HEK293 (cell line): ENCODE data around the gene GPX4.
A peak's percentile ranks its signal among the peaks of the same experiment; 100 is the strongest.

Experiments
- GLIS2 ChIP-seq: fragments of 450-650 bp; formaldehyde crosslinking; IDR thresholded peaks from 2 replicates; pipeline ENCODE4 v1.5.1; 2016; ENCODE audit warnings: missing biosample characterization, missing genetic modification characterization
- KLF10 ChIP-seq: fragments of 450-650 bp; IDR thresholded peaks from 2 replicates; pipeline ENCODE4 v1.5.1; 2018; ENCODE audit warnings: missing biosample characterization, mild to moderate bottlenecking, missing genetic modification characterization
- KLF9 ChIP-seq: fragments of 450-650 bp; formaldehyde crosslinking; IDR thresholded peaks from 2 replicates; pipeline ENCODE4 v1.5.1; 2016; ENCODE audit warnings: missing biosample characterization, missing genetic modification characterization, low read depth
- RBAK ChIP-seq: fragments of 450-650 bp; formaldehyde crosslinking; IDR thresholded peaks from 2 replicates; pipeline ENCODE4 v1.5.1; 2016; ENCODE audit warnings: missing biosample characterization, missing genetic modification characterization
- SP7 ChIP-seq: fragments of 450-650 bp; formaldehyde crosslinking; IDR thresholded peaks from 2 replicates; pipeline ENCODE4 v1.5.1; 2016; ENCODE audit warnings: missing biosample characterization, missing genetic modification characterization
- ZBTB1 ChIP-seq: fragments of 450-650 bp; formaldehyde crosslinking; IDR thresholded peaks from 2 replicates; pipeline ENCODE4 v1.5.1; 2016; ENCODE audit warnings: missing biosample characterization, missing genetic modification characterization
- ZBTB8A ChIP-seq: fragments of 450-650 bp; formaldehyde crosslinking; IDR thresholded peaks from 2 replicates; pipeline ENCODE4 v1.5.1; 2016; ENCODE audit warnings: missing biosample characterization, missing genetic modification characterization
- ZEB2 ChIP-seq: fragments of 450-650 bp; formaldehyde crosslinking; IDR thresholded peaks from 2 replicates; pipeline ENCODE4 v1.5.1; 2016; ENCODE audit warnings: missing biosample characterization, missing genetic modification characterization
- ZFP69B ChIP-seq: fragments of 450-650 bp; formaldehyde crosslinking; IDR thresholded peaks from 2 replicates; pipeline ENCODE4 v1.5.1; 2016; ENCODE audit warnings: missing biosample characterization, missing genetic modification characterization
- ZNF133 ChIP-seq: fragments of 450-650 bp; formaldehyde crosslinking; IDR thresholded peaks from 2 replicates; pipeline ENCODE4 v1.5.1; 2016; ENCODE audit warnings: missing biosample characterization, missing genetic modification characterization
- ZNF202 ChIP-seq: fragments of 450-650 bp; formaldehyde crosslinking; IDR thresholded peaks from 2 replicates; pipeline ENCODE4 v1.5.1; 2016; ENCODE audit warnings: missing biosample characterization, missing genetic modification characterization, borderline replicate concordance
- ZNF366 ChIP-seq: fragments of 450-650 bp; formaldehyde crosslinking; conservative IDR thresholded peaks from 2 replicates; pipeline ENCODE4 v1.5.1; 2016; ENCODE audit warnings: missing biosample characterization, missing genetic modification characterization
- ZNF391 ChIP-seq: fragments of 450-650 bp; formaldehyde crosslinking; IDR thresholded peaks from 2 replicates; pipeline ENCODE4 v1.5.1; 2016; ENCODE audit warnings: low read depth, missing biosample characterization, missing genetic modification characterization, borderline replicate concordance
- ZNF510 ChIP-seq: fragments of 450-650 bp; formaldehyde crosslinking; IDR thresholded peaks from 2 replicates; pipeline ENCODE4 v1.5.1; 2018; ENCODE audit warnings: mild to moderate bottlenecking, missing genetic modification characterization, missing biosample characterization; ENCODE audit not compliant: insufficient replicate concordance
- ZNF561 ChIP-seq: fragments of 450-650 bp; IDR thresholded peaks from 2 replicates; pipeline ENCODE4 v1.5.1; 2018; ENCODE audit warnings: missing biosample characterization, missing genetic modification characterization, borderline replicate concordance
- ZNF610 ChIP-seq: fragments of 450-650 bp; formaldehyde crosslinking; IDR thresholded peaks from 2 replicates; pipeline ENCODE4 v1.5.1; 2016; ENCODE audit warnings: missing biosample characterization, missing genetic modification characterization, borderline replicate concordance
- ZNF660 ChIP-seq: fragments of 450-650 bp; IDR thresholded peaks from 2 replicates; pipeline ENCODE4 v1.5.1; 2018; ENCODE audit warnings: missing biosample characterization, mild to moderate bottlenecking, missing genetic modification characterization
- ZNF776 ChIP-seq: fragments of 450-650 bp; formaldehyde crosslinking; IDR thresholded peaks from 2 replicates; pipeline ENCODE4 v1.5.0; 2017; ENCODE audit warnings: missing biosample characterization, missing genetic modification characterization, borderline replicate concordance
- ZNF792 ChIP-seq: fragments of 450-650 bp; formaldehyde crosslinking; IDR thresholded peaks from 2 replicates; pipeline ENCODE4 v1.5.1; 2016; ENCODE audit warnings: missing biosample characterization, missing genetic modification characterization
- ZSCAN23 ChIP-seq: fragments of 450-650 bp; formaldehyde crosslinking; IDR thresholded peaks from 2 replicates; pipeline ENCODE4 v1.5.1; 2016; ENCODE audit warnings: missing biosample characterization, missing genetic modification characterization
- TF ChIP-seq, protein P1 (sequence below): fragments of 450-650 bp; formaldehyde crosslinking; IDR thresholded peaks from 2 replicates; pipeline ENCODE4 v1.5.1; 2017; ENCODE audit warnings: missing biosample characterization, missing genetic modification characterization
- TF ChIP-seq, protein P2 (sequence below): fragments of 450-650 bp; formaldehyde crosslinking; conservative IDR thresholded peaks from 2 replicates; pipeline ENCODE4 v1.5.1; 2016; ENCODE audit warnings: low read depth, missing biosample characterization, missing genetic modification characterization
- TF ChIP-seq, protein P3 (sequence below): fragments of 450-650 bp; formaldehyde crosslinking; IDR thresholded peaks from 2 replicates; pipeline ENCODE4 v1.5.1; 2016; ENCODE audit warnings: missing biosample characterization, missing genetic modification characterization
- TF ChIP-seq, protein P4 (sequence below): fragments of 450-650 bp; formaldehyde crosslinking; IDR thresholded peaks from 2 replicates; pipeline ENCODE4 v1.5.0; 2017; ENCODE audit warnings: missing biosample characterization, missing genetic modification characterization, borderline replicate concordance

Gene GPX4

DNA sequence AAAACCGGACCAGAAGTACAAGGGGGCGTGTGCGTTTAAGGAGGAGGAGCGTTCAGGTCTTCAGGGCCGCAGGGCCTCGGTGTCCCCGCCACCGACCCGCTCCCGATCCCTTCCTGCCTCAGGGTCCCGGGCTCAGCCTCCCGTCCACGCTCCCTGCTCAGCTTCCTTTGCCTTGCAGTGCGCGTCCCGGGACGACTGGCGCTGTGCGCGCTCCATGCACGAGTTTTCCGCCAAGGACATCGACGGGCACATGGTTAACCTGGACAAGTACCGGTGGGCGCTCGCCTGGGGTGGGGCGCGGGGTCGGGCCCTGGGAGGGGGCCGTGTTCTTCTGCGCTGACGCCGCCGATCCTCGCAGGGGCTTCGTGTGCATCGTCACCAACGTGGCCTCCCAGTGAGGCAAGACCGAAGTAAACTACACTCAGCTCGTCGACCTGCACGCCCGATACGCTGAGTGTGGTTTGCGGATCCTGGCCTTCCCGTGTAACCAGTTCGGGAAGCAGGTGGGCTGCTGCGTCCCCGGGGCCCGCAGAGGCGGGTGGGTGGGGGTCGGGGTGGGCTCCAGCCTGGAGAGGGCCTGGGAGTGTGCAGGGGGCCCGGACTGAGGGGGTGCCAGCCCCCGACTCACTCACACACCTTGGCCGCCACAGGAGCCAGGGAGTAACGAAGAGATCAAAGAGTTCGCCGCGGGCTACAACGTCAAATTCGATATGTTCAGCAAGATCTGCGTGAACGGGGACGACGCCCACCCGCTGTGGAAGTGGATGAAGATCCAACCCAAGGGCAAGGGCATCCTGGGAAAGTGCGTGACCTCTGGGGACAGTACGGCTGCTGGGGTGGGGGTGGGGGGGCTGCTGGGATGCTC, 1.4 kb downstream of the GPX4 start (continued):
- TF ChIP-seq ZBTB8A (tag by site-specific recombination): no peak; the same call in 1 of the 2 replicates
- TF ChIP-seq ZNF776: no peak
- no peak for TF ChIP-seq ZNF610 (tag by site-specific recombination)
- TF ChIP-seq ZSCAN23 (tag by site-specific recombination): no peak
- TF ChIP-seq, protein P1, sequence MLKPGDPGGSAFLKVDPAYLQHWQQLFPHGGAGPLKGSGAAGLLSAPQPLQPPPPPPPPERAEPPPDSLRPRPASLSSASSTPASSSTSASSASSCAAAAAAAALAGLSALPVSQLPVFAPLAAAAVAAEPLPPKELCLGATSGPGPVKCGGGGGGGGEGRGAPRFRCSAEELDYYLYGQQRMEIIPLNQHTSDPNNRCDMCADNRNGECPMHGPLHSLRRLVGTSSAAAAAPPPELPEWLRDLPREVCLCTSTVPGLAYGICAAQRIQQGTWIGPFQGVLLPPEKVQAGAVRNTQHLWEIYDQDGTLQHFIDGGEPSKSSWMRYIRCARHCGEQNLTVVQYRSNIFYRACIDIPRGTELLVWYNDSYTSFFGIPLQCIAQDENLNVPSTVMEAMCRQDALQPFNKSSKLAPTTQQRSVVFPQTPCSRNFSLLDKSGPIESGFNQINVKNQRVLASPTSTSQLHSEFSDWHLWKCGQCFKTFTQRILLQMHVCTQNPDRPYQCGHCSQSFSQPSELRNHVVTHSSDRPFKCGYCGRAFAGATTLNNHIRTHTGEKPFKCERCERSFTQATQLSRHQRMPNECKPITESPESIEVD: no peak
- 0 out of 2 replicates have a peak, but pooled peaks have one; percentile 18 for TF ChIP-seq SP7 (tag by site-specific recombination)
- TF ChIP-seq ZNF510 (tag by site-specific recombination): no peak
- no peak for TF ChIP-seq ZNF133
- TF ChIP-seq RBAK (tag by site-specific recombination): no peak
- TF ChIP-seq, protein P2, sequence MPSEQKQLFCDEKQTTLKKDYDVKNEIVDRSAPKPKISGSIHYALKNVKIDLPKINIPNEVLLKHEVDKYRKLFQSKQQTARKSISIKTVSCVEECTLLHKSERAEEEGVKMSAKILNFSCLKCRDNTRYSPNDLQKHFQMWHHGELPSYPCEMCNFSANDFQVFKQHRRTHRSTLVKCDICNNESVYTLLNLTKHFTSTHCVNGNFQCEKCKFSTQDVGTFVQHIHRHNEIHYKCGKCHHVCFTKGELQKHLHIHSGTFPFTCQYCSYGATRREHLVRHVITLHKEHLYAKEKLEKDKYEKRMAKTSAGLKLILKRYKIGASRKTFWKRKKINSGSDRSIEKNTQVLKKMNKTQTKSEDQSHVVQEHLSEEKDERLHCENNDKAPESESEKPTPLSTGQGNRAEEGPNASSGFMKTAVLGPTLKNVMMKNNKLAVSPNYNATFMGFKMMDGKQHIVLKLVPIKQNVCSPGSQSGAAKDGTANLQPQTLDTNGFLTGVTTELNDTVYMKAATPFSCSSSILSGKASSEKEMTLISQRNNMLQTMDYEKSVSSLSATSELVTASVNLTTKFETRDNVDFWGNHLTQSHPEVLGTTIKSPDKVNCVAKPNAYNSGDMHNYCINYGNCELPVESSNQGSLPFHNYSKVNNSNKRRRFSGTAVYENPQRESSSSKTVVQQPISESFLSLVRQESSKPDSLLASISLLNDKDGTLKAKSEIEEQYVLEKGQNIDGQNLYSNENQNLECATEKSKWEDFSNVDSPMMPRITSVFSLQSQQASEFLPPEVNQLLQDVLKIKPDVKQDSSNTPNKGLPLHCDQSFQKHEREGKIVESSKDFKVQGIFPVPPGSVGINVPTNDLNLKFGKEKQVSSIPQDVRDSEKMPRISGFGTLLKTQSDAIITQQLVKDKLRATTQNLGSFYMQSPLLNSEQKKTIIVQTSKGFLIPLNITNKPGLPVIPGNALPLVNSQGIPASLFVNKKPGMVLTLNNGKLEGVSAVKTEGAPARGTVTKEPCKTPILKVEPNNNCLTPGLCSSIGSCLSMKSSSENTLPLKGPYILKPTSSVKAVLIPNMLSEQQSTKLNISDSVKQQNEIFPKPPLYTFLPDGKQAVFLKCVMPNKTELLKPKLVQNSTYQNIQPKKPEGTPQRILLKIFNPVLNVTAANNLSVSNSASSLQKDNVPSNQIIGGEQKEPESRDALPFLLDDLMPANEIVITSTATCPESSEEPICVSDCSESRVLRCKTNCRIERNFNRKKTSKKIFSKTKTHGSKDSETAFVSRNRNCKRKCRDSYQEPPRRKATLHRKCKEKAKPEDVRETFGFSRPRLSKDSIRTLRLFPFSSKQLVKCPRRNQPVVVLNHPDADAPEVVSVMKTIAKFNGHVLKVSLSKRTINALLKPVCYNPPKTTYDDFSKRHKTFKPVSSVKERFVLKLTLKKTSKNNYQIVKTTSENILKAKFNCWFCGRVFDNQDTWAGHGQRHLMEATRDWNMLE (tag by site-specific recombination): no peak
- TF ChIP-seq, protein P3, sequence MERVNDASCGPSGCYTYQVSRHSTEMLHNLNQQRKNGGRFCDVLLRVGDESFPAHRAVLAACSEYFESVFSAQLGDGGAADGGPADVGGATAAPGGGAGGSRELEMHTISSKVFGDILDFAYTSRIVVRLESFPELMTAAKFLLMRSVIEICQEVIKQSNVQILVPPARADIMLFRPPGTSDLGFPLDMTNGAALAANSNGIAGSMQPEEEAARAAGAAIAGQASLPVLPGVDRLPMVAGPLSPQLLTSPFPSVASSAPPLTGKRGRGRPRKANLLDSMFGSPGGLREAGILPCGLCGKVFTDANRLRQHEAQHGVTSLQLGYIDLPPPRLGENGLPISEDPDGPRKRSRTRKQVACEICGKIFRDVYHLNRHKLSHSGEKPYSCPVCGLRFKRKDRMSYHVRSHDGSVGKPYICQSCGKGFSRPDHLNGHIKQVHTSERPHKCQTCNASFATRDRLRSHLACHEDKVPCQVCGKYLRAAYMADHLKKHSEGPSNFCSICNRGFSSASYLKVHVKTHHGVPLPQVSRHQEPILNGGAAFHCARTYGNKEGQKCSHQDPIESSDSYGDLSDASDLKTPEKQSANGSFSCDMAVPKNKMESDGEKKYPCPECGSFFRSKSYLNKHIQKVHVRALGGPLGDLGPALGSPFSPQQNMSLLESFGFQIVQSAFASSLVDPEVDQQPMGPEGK: peak; percentile 59
- no peak for TF ChIP-seq ZNF660 (tag by site-specific recombination)
- TF ChIP-seq ZNF792 (tag by site-specific recombination): no peak
- TF ChIP-seq ZNF391: no peak
- no peak for TF ChIP-seq ZNF202 (tag by site-specific recombination)
- no peak for TF ChIP-seq ZNF561 (tag by site-specific recombination)
- TF ChIP-seq ZEB2 (tag by site-specific recombination): no peak; the same call in 1 of the 2 replicates
- no peak for TF ChIP-seq GLIS2
- peak; percentile 73 for TF ChIP-seq KLF9 (tag by site-specific recombination)
- TF ChIP-seq, protein P4, sequence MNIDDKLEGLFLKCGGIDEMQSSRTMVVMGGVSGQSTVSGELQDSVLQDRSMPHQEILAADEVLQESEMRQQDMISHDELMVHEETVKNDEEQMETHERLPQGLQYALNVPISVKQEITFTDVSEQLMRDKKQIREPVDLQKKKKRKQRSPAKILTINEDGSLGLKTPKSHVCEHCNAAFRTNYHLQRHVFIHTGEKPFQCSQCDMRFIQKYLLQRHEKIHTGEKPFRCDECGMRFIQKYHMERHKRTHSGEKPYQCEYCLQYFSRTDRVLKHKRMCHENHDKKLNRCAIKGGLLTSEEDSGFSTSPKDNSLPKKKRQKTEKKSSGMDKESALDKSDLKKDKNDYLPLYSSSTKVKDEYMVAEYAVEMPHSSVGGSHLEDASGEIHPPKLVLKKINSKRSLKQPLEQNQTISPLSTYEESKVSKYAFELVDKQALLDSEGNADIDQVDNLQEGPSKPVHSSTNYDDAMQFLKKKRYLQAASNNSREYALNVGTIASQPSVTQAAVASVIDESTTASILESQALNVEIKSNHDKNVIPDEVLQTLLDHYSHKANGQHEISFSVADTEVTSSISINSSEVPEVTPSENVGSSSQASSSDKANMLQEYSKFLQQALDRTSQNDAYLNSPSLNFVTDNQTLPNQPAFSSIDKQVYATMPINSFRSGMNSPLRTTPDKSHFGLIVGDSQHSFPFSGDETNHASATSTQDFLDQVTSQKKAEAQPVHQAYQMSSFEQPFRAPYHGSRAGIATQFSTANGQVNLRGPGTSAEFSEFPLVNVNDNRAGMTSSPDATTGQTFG: no peak
- no peak for TF ChIP-seq ZNF366
- no peak for TF ChIP-seq ZFP69B (tag by site-specific recombination)
- TF ChIP-seq ZBTB1 (tag by site-specific recombination): no peak
- TF ChIP-seq KLF10 (tag by site-specific recombination): no peak
